Sigmoid colon (tissue), 7 donors: ENCODE results near the gene CEL. TPM values are rescaled to one million over a fixed set of nuclear protein-coding genes. Genes with fewer than 3 reads are reported as not detected.

Source experiments
- DNase-seq: peaks from one replicate; pipeline ENCODE4 v3.0.0-alpha.2; 2019
- H3K27ac ChIP-seq, 4 donors: fragments of 200-600 bp; sonication (generic); one replicate each; pipeline ENCODE4 v1.5.1; 2016 to 2019; ENCODE audit warnings: mild to moderate bottlenecking in 1 of 4
- H3K27me3 ChIP-seq, 3 donors: fragments of 200-600 bp; sonication (generic); one replicate each; pipeline ENCODE4 v1.5.1; 2019; ENCODE audit warnings: mild to moderate bottlenecking in 1 of 3
- H3K36me3 ChIP-seq, 4 donors: fragments of 200-600 bp; sonication (generic); one replicate each; pipeline ENCODE4 v1.5.1; 2016 to 2019
- H3K4me1 ChIP-seq, 4 donors: fragments of 200-600 bp; sonication (generic); one replicate each; pipeline ENCODE4 v1.5.1; 2017 to 2019
- H3K4me3 ChIP-seq, 4 donors: fragments of 200-600 bp; sonication (generic); one replicate each; pipeline ENCODE4 v1.5.1; 2017 to 2019; ENCODE audit warnings: mild to moderate bottlenecking in 2 of 4, moderate library complexity in 1 of 4
- H3K9me3 ChIP-seq, 4 donors: fragments of 200-600 bp in 3 of 4; sonication (generic) in 3 of 4; one replicate each; pipeline versions ENCODE4 v1.5.1 to v1.6.1; 2013 to 2019
- EP300 ChIP-seq, 4 donors: sonication (generic); formaldehyde crosslinking; IDR thresholded peaks; one replicate each; pipeline ENCODE4 v1.6.1; 2017; ENCODE audit warnings: antibody characterized with exemption in 4 of 4
- POLR2A ChIP-seq, 2 donors: fragments of 450-650 bp; IDR thresholded peaks; one replicate each; pipeline ENCODE4 v1.6.1; 2016; ENCODE audit warnings: antibody characterized with exemption in 2 of 2, mild to moderate bottlenecking in 2 of 2, moderate library complexity in 2 of 2
- POLR2AphosphoS5 ChIP-seq, 4 donors: sonication (generic); formaldehyde crosslinking; IDR thresholded peaks; one replicate each; pipeline ENCODE4 v1.6.1; 2017; ENCODE audit warnings: antibody characterized with exemption in 4 of 4
- WGBS, 2 donors: extraction: QIAGEN DNeasy Blood & Tissue Kit; methylation state at CpG; one replicate each; pipeline ENCODE4 v1.1.7; 2013; 5-methylcytosine and 5-hydroxymethylcytosine counted together
- intact Hi-C: fragments of 100-400 bp; cut with DNase I; formaldehyde crosslinking; loops from one replicate; pipeline ENCODE4 v1.15.1; 2023
- polyA plus RNA-seq, 3 donors: library from polyadenylated mRNA; stranded (reverse); fragments of 200-250 nt; gene quantifications; one replicate each; pipeline ENCODE4 v1.2.3, GENCODE V29; 2013
- total RNA-seq, 4 donors: library from RNA; depleted of rRNA; stranded (reverse); fragments of >200 nt; gene quantifications; one replicate each; pipeline ENCODE4 v1.1.0, GENCODE V29; 2016
- TF ChIP-seq, protein P1 (sequence below), 4 experiments: fragments of 450-650 bp in 3 of 4; fragments of 200-600 bp in 1 of 4; IDR thresholded peaks; one replicate each; pipeline ENCODE4 v1.5.1; 2016 to 2019; ENCODE audit warnings: antibody characterized with exemption in 4 of 4, mild to moderate bottlenecking in 3 of 4, moderate library complexity in 2 of 4
- donor health status: healthy with polysubstance abuse.
- donor health status: Bipolar disorder and iron deficiency.
- donor health status: healthy.

Gene CEL
- total and polyA plus RNA-seq, 7 donors = 0.36 to 4.8 (median 1.0) TPM; not detected in 2

GRCh38 chr9:133041958-133042357 lies 19.8 kb upstream of the CEL start:
- no peaks in the 10 kb centered on the region for H3K9me3 ChIP-seq
- whole genome bisulfite sequencing, 2 donors = 96 to 97% methylated on average over 9 of the region's 9 CpGs
- no peak for DNase-seq
- H3K4me1 ChIP-seq = no peaks in the 10 kb centered on the region
- no peak overlapping the region for H3K27ac ChIP-seq
- no peak overlapping the region for H3K4me3 ChIP-seq
- intact Hi-C loops = no loop called here
- no peak for TF ChIP-seq POLR2A (IDR thresholded peaks at IDR 0.05)
- TF ChIP-seq EP300 (IDR thresholded peaks at IDR 0.05) = no peak
- TF ChIP-seq POLR2AphosphoS5 (IDR thresholded peaks at IDR 0.05) = no peak
- TF ChIP-seq, protein P1, sequence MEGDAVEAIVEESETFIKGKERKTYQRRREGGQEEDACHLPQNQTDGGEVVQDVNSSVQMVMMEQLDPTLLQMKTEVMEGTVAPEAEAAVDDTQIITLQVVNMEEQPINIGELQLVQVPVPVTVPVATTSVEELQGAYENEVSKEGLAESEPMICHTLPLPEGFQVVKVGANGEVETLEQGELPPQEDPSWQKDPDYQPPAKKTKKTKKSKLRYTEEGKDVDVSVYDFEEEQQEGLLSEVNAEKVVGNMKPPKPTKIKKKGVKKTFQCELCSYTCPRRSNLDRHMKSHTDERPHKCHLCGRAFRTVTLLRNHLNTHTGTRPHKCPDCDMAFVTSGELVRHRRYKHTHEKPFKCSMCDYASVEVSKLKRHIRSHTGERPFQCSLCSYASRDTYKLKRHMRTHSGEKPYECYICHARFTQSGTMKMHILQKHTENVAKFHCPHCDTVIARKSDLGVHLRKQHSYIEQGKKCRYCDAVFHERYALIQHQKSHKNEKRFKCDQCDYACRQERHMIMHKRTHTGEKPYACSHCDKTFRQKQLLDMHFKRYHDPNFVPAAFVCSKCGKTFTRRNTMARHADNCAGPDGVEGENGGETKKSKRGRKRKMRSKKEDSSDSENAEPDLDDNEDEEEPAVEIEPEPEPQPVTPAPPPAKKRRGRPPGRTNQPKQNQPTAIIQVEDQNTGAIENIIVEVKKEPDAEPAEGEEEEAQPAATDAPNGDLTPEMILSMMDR (IDR thresholded peaks at IDR 0.05) = no peak
- no peaks in the 10 kb centered on the region for H3K27me3 ChIP-seq
- H3K36me3 ChIP-seq = peaks cover 11 to 54% (median 48%) of the 10 kb centered on the region in 4 donors

DNA sequence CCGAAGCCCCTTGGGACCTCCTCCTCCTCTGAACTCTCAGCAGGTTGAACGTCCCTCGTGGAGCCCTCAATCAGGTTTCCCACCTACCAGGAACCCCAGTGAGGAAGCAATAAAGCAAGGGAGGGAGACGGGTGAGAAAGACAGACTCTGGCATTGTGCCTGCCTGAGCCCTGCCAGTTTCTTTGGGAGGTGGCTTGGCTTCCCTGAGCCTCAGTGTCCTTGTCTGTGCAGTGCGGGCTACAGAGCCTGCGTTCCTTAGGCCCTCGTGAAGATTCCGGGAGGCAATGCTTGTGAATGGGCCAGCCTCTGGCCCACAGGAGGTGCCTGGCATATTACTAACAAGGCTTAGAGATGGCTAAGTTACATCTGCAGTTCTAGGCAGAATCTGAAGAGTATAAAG lies 19.1 kb upstream of the CEL start:
- Histone ChIP-seq H3K4me1 (no peaks in the 10 kb centered on the region), H3K27ac (no peak overlapping the region), H3K27me3 (no peaks in the 10 kb centered on the region), H3K36me3 (peaks cover 11 to 61% (median 53%) of the 10 kb centered on the region in 4 donors), H3K4me3 (no peak overlapping the region), H3K9me3 (no peaks in the 10 kb centered on the region)
- DNase-seq = no peak
- intact Hi-C loops = no loop called here
- no peak for TF ChIP-seq POLR2AphosphoS5 (IDR thresholded peaks at IDR 0.05)
- no peak for TF ChIP-seq POLR2A (IDR thresholded peaks at IDR 0.05)
- no peak for TF ChIP-seq EP300 (IDR thresholded peaks at IDR 0.05)
- TF ChIP-seq, protein P1 (IDR thresholded peaks at IDR 0.05) = no peak
- WGBS, 2 donors = 79 to 91% methylated on average over 8 of the region's 8 CpGs

DNA sequence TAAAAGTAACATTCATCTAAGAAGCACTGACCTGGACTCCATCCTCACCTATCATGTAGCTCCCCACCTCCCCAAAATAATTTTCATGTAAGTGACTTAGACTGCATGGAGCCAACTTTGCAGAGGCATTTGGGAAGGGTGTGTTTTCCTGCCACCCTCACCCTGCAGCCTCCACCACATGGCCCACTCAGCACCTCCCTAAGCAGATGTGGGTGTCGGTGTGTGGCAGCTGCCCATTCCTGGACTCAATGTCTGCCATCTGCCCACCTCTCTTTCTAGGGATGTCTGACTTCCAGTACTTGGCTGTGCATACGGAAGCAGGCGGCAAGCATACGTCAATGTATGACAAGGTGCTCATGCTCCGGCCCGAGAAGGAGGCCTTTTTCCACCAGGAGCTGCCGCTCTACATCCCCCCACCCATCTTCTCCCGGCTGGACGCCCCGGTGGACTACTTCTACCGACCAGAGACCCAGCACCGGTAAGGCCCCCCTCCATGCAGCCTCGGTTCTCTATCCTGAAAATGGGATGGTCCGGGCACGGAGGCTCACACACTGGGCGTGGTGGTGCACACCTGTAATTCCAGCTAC lies 18.2 kb upstream of the CEL start:
- intact Hi-C loops = no loop called here
- TF ChIP-seq POLR2A (IDR thresholded peaks at IDR 0.05) (no peak), EP300 (IDR thresholded peaks at IDR 0.05) (no peak), POLR2AphosphoS5 (IDR thresholded peaks at IDR 0.05) (no peak)
- H3K36me3 ChIP-seq = peaks cover 11 to 69% (median 56%) of the 10 kb centered on the region in 4 donors
- WGBS, 2 donors = 96 to 97% methylated on average over 16 of the region's 16 CpGs
- H3K4me3 ChIP-seq = no peak overlapping the region
- H3K4me1 ChIP-seq = no peaks in the 10 kb centered on the region
- no peak overlapping the region for H3K27ac ChIP-seq
- H3K9me3 ChIP-seq = no peaks in the 10 kb centered on the region
- H3K27me3 ChIP-seq = no peaks in the 10 kb centered on the region
- DNase-seq = no peak

DNA sequence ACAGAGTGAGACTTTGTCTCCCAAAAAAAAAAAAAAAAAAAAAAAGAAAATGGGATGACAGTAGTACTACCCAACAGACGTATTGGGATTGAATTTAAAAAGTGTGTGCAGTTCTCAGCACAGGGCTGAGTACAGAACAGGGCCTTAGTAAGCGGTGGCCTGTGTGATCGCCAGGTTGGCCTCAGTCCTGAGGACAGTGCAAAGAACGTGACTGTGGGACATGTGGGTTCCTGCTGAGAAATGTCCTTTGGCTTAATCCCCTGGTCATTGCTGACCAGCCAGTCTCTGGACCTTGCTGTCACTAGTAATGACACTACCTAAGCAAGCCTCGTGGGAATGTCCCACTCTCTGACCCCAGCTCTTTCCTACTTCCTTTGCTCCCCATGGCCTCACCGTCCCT lies 17.7 kb upstream of the CEL start:
- no peaks in the 10 kb centered on the region for H3K27me3 ChIP-seq
- H3K4me3 ChIP-seq = no peak overlapping the region
- DNase-seq = no peak
- intact Hi-C loops = no loop called here
- TF ChIP-seq POLR2AphosphoS5 (IDR thresholded peaks at IDR 0.05) (no peak), POLR2A (IDR thresholded peaks at IDR 0.05) (no peak), EP300 (IDR thresholded peaks at IDR 0.05) (no peak)
- TF ChIP-seq, protein P1 (IDR thresholded peaks at IDR 0.05) = no peak
- H3K4me1 ChIP-seq = no peaks in the 10 kb centered on the region
- H3K27ac ChIP-seq = no peak overlapping the region
- H3K36me3 ChIP-seq = peaks cover 11 to 74% (median 59%) of the 10 kb centered on the region in 4 donors
- H3K9me3 ChIP-seq = no peaks in the 10 kb centered on the region
- WGBS, 2 donors = 94% methylated on average over 6 of the region's 6 CpGs

DNA sequence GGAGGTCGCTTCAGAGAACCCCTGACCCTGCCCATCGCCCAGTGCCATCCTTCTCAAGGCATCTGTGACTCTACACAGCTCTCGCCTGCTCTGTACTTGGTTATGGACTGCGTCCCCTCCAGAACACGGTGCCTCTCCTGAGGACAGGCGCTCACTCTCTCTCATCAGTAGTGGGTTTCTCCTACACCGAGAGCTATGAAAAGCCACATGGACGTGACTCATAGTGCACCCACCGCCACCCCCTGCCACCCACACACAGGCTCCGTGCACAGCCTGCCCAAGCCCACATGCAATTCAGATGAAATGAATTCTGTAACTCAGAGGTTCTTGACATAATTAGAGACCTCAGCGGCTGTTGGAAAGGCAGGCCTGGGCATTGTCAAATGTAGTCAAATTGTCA lies 17.1 kb upstream of the CEL start:
- Histone ChIP-seq H3K27ac (no peak overlapping the region), H3K4me1 (no peaks in the 10 kb centered on the region), H3K27me3 (no peaks in the 10 kb centered on the region), H3K36me3 (peaks cover 11 to 80% (median 59%) of the 10 kb centered on the region in 4 donors), H3K9me3 (no peaks in the 10 kb centered on the region), H3K4me3 (no peak overlapping the region)
- 90 to 96% methylated on average over 11 of the region's 11 CpGs for WGBS, 2 donors
- no peak for TF ChIP-seq POLR2A (IDR thresholded peaks at IDR 0.05)
- TF ChIP-seq POLR2AphosphoS5 (IDR thresholded peaks at IDR 0.05) = no peak
- no peak for DNase-seq
- intact Hi-C loops = no loop called here

- Histone ChIP-seq H3K36me3 (peaks cover 11 to 84% (median 59%) of the 10 kb centered on the region in 4 donors), H3K9me3 (no peaks in the 10 kb centered on the region), H3K4me1 (no peaks in the 10 kb centered on the region), H3K27ac (no peak overlapping the region), H3K27me3 (no peaks in the 10 kb centered on the region), H3K4me3 (no peak overlapping the region)
- TF ChIP-seq, protein P1 (IDR thresholded peaks at IDR 0.05) = no peak
- WGBS, 2 donors = 95 to 96% methylated on average over 15 of the region's 15 CpGs
- intact Hi-C loops = no loop called here
- no peak for DNase-seq
These were observed 16.6 kb upstream of the CEL start for GRCh38 chr9:133045132-133045531.
